HepG2 (cell line): ENCODE results near the gene CST4. TPM values are rescaled to one million over a fixed set of nuclear protein-coding genes. Genes with fewer than 3 reads are reported as not detected.

ENCODE experiments used
- BCL6 ChIP-seq: IDR thresholded peaks from 2 replicates; pipeline ENCODE4 v1.6.1; 2016; ENCODE audit warnings: missing genetic modification reagents, missing compliant biosample characterization
- BRCA1 ChIP-seq: sonication (generic); formaldehyde crosslinking; IDR thresholded peaks from 2 replicates; pipeline ENCODE4 v1.4.0; 2020; ENCODE audit warnings: missing genetic modification reagents
- DPF2 ChIP-seq: sonication (generic); formaldehyde crosslinking; IDR thresholded peaks from 2 replicates; pipeline ENCODE4 v1.4.0; 2020; ENCODE audit warnings: mild to moderate bottlenecking, low read depth, missing genetic modification reagents, borderline replicate concordance
- HMG20A ChIP-seq: IDR thresholded peaks from 2 replicates; pipeline ENCODE4 v1.6.1; 2016; ENCODE audit warnings: borderline replicate concordance
- HOXA9 ChIP-seq: sonication (generic); formaldehyde crosslinking; IDR thresholded peaks from 2 replicates; pipeline ENCODE4 v1.8.1; 2022; ENCODE audit warnings: missing genetic modification reagents, mild to moderate bottlenecking, moderate library complexity, borderline replicate concordance
- KLF12 ChIP-seq: sonication (generic); formaldehyde crosslinking; IDR thresholded peaks from 2 replicates; pipeline ENCODE4 v1.4.0; 2020; ENCODE audit warnings: missing genetic modification reagents, borderline replicate concordance
- KLF16 ChIP-seq, 2 experiments: sonication (generic) in 1 of 2; formaldehyde crosslinking in 1 of 2; IDR thresholded peaks; 2 replicates each; pipeline versions ENCODE4 v1.6.1 to v1.8.0; 2016 to 2023; ENCODE audit warnings: missing genetic modification reagents in 2 of 2, missing compliant biosample characterization in 1 of 2
- LCORL ChIP-seq, 2 experiments: fragments of 450-650 bp in 1 of 2; sonication (generic) in 1 of 2; formaldehyde crosslinking in 1 of 2; IDR thresholded peaks; 2 replicates each; pipeline versions ENCODE4 v1.5.0 to v1.6.1; 2017 to 2020; ENCODE audit warnings: antibody characterized with exemption in 1 of 2, missing genetic modification reagents in 1 of 2
- MED1 ChIP-seq: sonication (generic); formaldehyde crosslinking; IDR thresholded peaks from 2 replicates; pipeline ENCODE4 v1.4.0; 2020; ENCODE audit warnings: missing genetic modification reagents
- MTA3 ChIP-seq: sonication (generic); formaldehyde crosslinking; IDR thresholded peaks from 2 replicates; pipeline ENCODE4 v1.4.0; 2020; ENCODE audit warnings: missing genetic modification reagents
- PATZ1 ChIP-seq: sonication (generic); formaldehyde crosslinking; IDR thresholded peaks from 2 replicates; pipeline ENCODE4 v1.4.0; 2020; ENCODE audit warnings: missing genetic modification reagents
- PBX3 ChIP-seq: sonication (generic); formaldehyde crosslinking; IDR thresholded peaks from 2 replicates; pipeline ENCODE4 v1.8.1; 2023; ENCODE audit warnings: missing genetic modification reagents, inconsistent platforms, borderline replicate concordance
- RFX1 ChIP-seq: fragments of 450-650 bp; IDR thresholded peaks from 2 replicates; pipeline ENCODE4 v1.6.1; 2017
- SP1 ChIP-seq, 2 experiments: fragments of 450-650 bp in 1 of 2; sonication (generic) in 1 of 2; formaldehyde crosslinking in 1 of 2; IDR thresholded peaks; 2 replicates each; pipeline versions ENCODE4 v1.4.0 to v1.6.1; 2016 to 2020; ENCODE audit warnings: missing genetic modification reagents in 1 of 2
- TBX3 ChIP-seq: fragments of 450-650 bp; IDR thresholded peaks from 2 replicates; pipeline ENCODE4 v1.6.1; 2017; ENCODE audit warnings: antibody characterized with exemption, mild to moderate bottlenecking, inconsistent platforms, borderline replicate concordance
- TCF12 ChIP-seq, 2 experiments: fragments of 450-650 bp in 1 of 2; sonication (generic) in 1 of 2; formaldehyde crosslinking in 1 of 2; IDR thresholded peaks; 2 replicates each; pipeline versions ENCODE4 v1.6.1 to v1.8.0; 2017 to 2022; ENCODE audit warnings: antibody characterized with exemption in 1 of 2, mild to moderate bottlenecking in 1 of 2, missing genetic modification reagents in 1 of 2, moderate library complexity in 1 of 2
- WIZ ChIP-seq: sonication (generic); formaldehyde crosslinking; IDR thresholded peaks from 2 replicates; pipeline ENCODE4 v1.5.1; 2020; ENCODE audit warnings: mild to moderate bottlenecking, missing genetic modification reagents
- YEATS2 ChIP-seq: sonication (generic); formaldehyde crosslinking; IDR thresholded peaks from 2 replicates; pipeline ENCODE4 v1.4.0; 2020; ENCODE audit warnings: missing genetic modification reagents, borderline replicate concordance
- ZBTB42 ChIP-seq: sonication (generic); formaldehyde crosslinking; IDR thresholded peaks from 2 replicates; pipeline ENCODE4 v1.5.0; 2020; ENCODE audit warnings: mild to moderate bottlenecking, missing genetic modification reagents
- ZNF256 ChIP-seq: sonication (generic); formaldehyde crosslinking; conservative IDR thresholded peaks from 2 replicates; pipeline ENCODE4 v1.4.0; 2020; ENCODE audit warnings: missing genetic modification reagents
- ZNF280D ChIP-seq: sonication (generic); formaldehyde crosslinking; IDR thresholded peaks from 2 replicates; pipeline ENCODE4 v1.5.1; 2020; ENCODE audit warnings: mild to moderate bottlenecking, missing genetic modification reagents
- ZNF558 ChIP-seq: sonication (generic); formaldehyde crosslinking; IDR thresholded peaks from 2 replicates; pipeline ENCODE4 v1.9.0; 2022; ENCODE audit warnings: mild to moderate bottlenecking, missing genetic modification reagents, borderline replicate concordance
- ZSCAN31 ChIP-seq: sonication (generic); formaldehyde crosslinking; IDR thresholded peaks from 2 replicates; pipeline ENCODE4 v1.5.0; 2020; ENCODE audit warnings: low read depth, mild to moderate bottlenecking, missing genetic modification reagents
- polyA plus RNA-seq, 8 experiments: library from polyadenylated mRNA; depleted of rRNA in 3 of 8; stranded (reverse) in 7 of 8; unstranded in 1 of 8; fragments of >200 nt; fragmentation: Illumina TruSeq in 4 of 8; extraction: Trizol in 4 of 8; gene quantifications; 2 replicates each; pipeline versions ENCODE4 v1.2.1 to v1.2.3, GENCODE V29; 2011 to 2016; ENCODE audit warnings: low read depth in 4 of 8, missing spikeins in 1 of 8, mixed read lengths in 1 of 8; ENCODE audit not compliant: insufficient read depth in 1 of 8
- total RNA-seq, 5 experiments: library from RNA; depleted of rRNA; stranded (reverse); fragments of >200 nt; fragmentation: Illumina TruSeq; extraction: Trizol; gene quantifications; 2 replicates each; pipeline ENCODE4 v1.2.3, GENCODE V29; 2016; ENCODE audit warnings: low read depth in 1 of 5

CST4 gene
- total and polyA plus RNA-seq, 2 of the 13 experiments (the other 11 are each of a cell fraction or from before 2014, with no cell fraction given), result not detected

GRCh38 chr20:23649830-23650417 is 38.9 kb downstream of the CST4 start (continued):
- no peak for TF ChIP-seq PATZ1 (CRISPR knock-in tag)
- TF ChIP-seq TCF12 (IDR thresholded peaks at IDR 0.05), result no peak
- no peak for TF ChIP-seq TCF12 (CRISPR knock-in tag; IDR thresholded peaks at IDR 0.05)
- TF ChIP-seq ZNF256 (CRISPR knock-in tag), result no peak
- no peak for TF ChIP-seq BRCA1
- no peak for TF ChIP-seq PBX3 (CRISPR knock-in tag)
- no peak for TF ChIP-seq SP1 (IDR thresholded peaks at IDR 0.05)
- no peak; the same call in 1 of the 2 replicates for TF ChIP-seq SP1 (CRISPR knock-in tag; IDR thresholded peaks at IDR 0.05)
- TF ChIP-seq ZNF280D (CRISPR knock-in tag), result peak; percentile 54; the same call in 1 of the 2 replicates
- TF ChIP-seq MTA3 (CRISPR knock-in tag), result no peak
- TF ChIP-seq LCORL (IDR thresholded peaks at IDR 0.05), result no peak
- 0 out of 2 replicates have a peak, but pooled peaks have one; percentile 35 for TF ChIP-seq LCORL (CRISPR knock-in tag; IDR thresholded peaks at IDR 0.05)
- no peak for TF ChIP-seq ZNF558 (CRISPR knock-in tag)
- TF ChIP-seq DPF2 (CRISPR knock-in tag), result 0 out of 2 replicates have a peak, but pooled peaks have one; percentile 21
- no peak for TF ChIP-seq ZBTB42 (CRISPR knock-in tag)
- TF ChIP-seq KLF16 (CRISPR knock-in tag; IDR thresholded peaks at IDR 0.05), result no peak
- TF ChIP-seq HOXA9 (CRISPR knock-in tag), result no peak
- no peak for TF ChIP-seq ZSCAN31 (CRISPR knock-in tag)
- TF ChIP-seq BCL6, result peak; percentile 78
- TF ChIP-seq MED1 (CRISPR knock-in tag), result peak; percentile 46; the same call in 1 of the 2 replicates
- peak; percentile 68 for TF ChIP-seq HMG20A (CRISPR knock-in tag)
- TF ChIP-seq WIZ, result no peak
- no peak for TF ChIP-seq KLF12 (CRISPR knock-in tag)
- TF ChIP-seq TBX3, result no peak
- no peak for TF ChIP-seq YEATS2 (CRISPR knock-in tag)
- TF ChIP-seq RFX1, result peak; percentile 30; the same call in 1 of the 2 replicates
